NB4 (cell line): Measurements from ENCODE around the gene CLEC7A.

Experiments
- DNase-seq: peaks from one replicate; pipeline ENCODE4 v3.0.0; 2010; ENCODE audit warnings: low read depth
- H3K4me3 ChIP-seq: one replicate; pipeline ENCODE4 v1.5.1; 2011; ENCODE audit warnings: mild to moderate bottlenecking, low read depth, low read length, moderate library complexity
- MYC ChIP-seq: IDR thresholded peaks from 2 replicates; pipeline ENCODE4 v1.6.1; 2011; ENCODE audit warnings: low read depth, low read length
- POLR2A ChIP-seq: IDR thresholded peaks from 2 replicates; pipeline ENCODE4 v1.6.1; 2011; ENCODE audit warnings: mild to moderate bottlenecking; ENCODE audit not compliant: insufficient read length; ENCODE audit errors: extremely low read depth
- TF ChIP-seq, protein P1 (sequence below): IDR thresholded peaks from one replicate; pipeline ENCODE4 v1.5.1; 2012; ENCODE audit warnings: low read depth, low read length
- TF ChIP-seq, protein P2 (sequence below): IDR thresholded peaks from 2 replicates; pipeline ENCODE4 v1.6.1; 2011; ENCODE audit warnings: low read depth, low read length

The CLEC7A gene

DNA sequence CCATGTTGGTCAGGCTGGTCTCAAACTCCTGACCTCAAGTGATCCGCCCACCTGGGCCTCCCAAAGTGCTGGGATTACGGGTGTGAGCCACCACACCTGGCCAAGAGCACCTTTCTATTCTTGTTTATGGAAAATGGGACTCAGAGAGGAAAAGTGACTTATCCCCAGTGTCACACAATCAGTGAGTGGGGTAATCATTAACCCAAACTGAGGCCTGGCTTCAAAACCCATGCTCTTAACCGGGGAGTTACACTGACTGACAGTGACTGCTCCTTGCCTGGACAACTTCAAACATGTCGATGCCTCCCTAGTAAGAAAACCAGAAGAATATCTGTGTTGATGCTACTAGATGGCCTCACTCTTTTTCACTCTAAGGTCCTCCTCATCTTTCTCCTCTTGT is 7.3 kb downstream of the CLEC7A start:
- no peak overlapping the region for H3K4me3 ChIP-seq
- TF ChIP-seq MYC = no peak
- DNase-seq = no peak

DNA sequence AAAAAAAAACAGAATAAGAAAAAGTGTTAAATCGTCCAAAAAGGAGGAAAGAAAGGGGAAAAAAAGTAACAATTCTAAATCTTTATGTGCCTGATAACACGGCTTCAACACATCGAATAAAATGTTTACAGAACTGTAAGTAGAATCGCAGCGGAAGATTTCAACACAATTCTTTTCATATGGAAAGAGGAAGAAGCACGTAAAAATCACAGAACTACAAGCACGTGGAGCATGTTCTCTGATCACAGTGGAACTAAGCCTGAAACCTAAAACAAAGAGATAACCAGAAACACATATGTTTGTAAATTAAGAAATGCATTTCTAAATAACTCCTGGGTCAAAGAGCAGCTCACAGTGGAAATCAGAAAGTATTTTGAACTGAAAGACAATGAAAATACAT is 8.7 kb downstream of the CLEC7A start:
- peak; percentile 51 for DNase-seq
- TF ChIP-seq, protein P1, sequence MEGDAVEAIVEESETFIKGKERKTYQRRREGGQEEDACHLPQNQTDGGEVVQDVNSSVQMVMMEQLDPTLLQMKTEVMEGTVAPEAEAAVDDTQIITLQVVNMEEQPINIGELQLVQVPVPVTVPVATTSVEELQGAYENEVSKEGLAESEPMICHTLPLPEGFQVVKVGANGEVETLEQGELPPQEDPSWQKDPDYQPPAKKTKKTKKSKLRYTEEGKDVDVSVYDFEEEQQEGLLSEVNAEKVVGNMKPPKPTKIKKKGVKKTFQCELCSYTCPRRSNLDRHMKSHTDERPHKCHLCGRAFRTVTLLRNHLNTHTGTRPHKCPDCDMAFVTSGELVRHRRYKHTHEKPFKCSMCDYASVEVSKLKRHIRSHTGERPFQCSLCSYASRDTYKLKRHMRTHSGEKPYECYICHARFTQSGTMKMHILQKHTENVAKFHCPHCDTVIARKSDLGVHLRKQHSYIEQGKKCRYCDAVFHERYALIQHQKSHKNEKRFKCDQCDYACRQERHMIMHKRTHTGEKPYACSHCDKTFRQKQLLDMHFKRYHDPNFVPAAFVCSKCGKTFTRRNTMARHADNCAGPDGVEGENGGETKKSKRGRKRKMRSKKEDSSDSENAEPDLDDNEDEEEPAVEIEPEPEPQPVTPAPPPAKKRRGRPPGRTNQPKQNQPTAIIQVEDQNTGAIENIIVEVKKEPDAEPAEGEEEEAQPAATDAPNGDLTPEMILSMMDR = no peak
- TF ChIP-seq MYC = peak; percentile 75
- TF ChIP-seq, protein P2, sequence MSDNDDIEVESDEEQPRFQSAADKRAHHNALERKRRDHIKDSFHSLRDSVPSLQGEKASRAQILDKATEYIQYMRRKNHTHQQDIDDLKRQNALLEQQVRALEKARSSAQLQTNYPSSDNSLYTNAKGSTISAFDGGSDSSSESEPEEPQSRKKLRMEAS = peak; percentile 93

DNA sequence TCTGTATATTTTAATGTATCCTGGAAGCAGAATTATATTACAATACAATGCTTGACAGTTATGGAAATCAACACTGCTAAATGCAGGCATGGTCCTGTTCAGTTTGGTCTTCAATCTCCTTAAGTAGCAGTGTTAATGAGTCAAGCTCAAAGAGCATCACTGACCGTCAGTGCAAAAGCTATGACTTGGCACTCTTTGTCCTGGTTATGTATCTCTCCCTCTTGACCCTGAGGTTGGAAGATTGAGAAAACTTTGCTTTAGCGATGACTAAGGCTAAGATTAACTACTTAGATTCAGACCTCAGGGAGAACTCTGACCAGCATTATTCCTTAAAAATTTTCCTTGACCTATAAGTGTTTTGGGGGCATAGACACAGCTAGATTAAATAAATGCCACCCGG is 10.9 kb downstream of the CLEC7A start:
- no peak for DNase-seq
- no peak for TF ChIP-seq POLR2A
- TF ChIP-seq, protein P1 = no peak
- TF ChIP-seq MYC = no peak
- TF ChIP-seq, protein P2 = no peak
- no peak overlapping the region for H3K4me3 ChIP-seq

More for the DNA sequence above, 8.7 kb downstream of the CLEC7A start:
- H3K4me3 ChIP-seq = no peak overlapping the region

DNA sequence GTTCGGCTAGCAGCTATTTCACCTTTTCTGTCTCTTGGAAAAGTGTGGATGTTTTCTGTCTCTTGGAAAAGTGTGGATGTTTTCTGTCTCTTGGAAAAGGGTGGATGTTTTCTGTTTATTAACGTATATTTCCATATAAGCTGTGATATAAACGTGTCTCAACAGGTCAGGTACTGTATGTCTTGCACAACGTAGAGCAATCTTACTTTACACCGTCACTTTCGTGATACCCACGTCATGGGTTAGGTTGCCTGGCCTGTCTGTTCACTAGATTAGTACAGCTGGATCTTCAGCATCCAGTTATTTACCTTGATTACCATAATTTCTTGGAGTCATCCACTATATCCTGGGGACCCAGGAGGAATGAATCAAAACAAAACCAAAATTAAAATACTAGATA is 14.1 kb downstream of the CLEC7A start:
- TF ChIP-seq, protein P2 = no peak
- TF ChIP-seq, protein P1 = no peak
- no peak for TF ChIP-seq MYC
- TF ChIP-seq POLR2A = no peak
- DNase-seq = no peak
- H3K4me3 ChIP-seq = no peak overlapping the region

DNA sequence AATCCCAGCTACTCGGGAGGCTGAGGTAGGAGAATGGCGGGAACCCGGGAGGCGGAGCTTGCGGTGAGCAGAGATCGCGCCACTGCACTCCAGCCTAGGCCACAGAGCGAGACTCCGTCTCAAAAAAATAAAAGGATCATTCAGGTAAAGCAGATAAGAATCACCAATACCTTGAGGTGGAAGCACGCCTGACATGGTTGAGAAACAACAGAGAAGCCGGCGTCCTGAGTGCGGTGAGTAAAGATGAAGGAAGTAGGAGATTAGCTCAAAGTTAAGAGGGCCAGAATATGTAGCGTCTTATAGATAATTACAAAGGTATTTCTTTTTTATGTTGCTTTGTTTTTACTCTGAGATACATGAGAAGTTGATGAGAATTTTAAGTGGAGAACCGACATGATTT is 14.7 kb downstream of the CLEC7A start:
- no peak overlapping the region for H3K4me3 ChIP-seq
- TF ChIP-seq, protein P1 = no peak
- TF ChIP-seq MYC (no peak), POLR2A (no peak)
- TF ChIP-seq, protein P2 = no peak
- DNase-seq = no peak

DNA sequence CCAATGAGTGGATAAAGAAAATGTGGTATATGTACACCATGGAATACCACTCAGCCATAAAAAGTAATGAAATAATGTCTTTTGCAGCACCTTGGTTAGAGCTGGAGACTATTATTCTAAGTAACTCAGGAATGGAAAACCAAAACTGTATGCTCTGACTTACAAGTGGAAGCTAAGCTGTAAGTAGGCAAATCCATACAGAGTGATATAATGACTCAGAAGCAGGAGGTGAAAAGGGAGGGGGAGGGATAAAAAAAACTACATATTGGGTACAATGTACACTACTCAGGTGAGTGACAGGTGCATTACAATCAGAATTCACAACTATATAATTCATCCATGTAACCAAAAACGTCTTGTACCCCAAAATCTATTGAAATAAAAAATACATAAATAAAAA is 16.1 kb downstream of the CLEC7A start:
- no peak for DNase-seq
- no peak overlapping the region for H3K4me3 ChIP-seq
- TF ChIP-seq MYC (no peak), POLR2A (no peak)
- TF ChIP-seq, protein P2 = no peak
- TF ChIP-seq, protein P1 = no peak
